Measurements from ENCODE around the gene HSPA5.

- TF ChIP-seq CTCF (IDR thresholded peaks at IDR 0.05) (no peak), POLR2A (IDR thresholded peaks at IDR 0.05) (no peak)
Observed at GRCh38 chr9:125204477-125204876, 36.7 kb downstream of the HSPA5 start.

Measured in sigmoid colon (tissue), 3 donors.